ENCODE data around the gene GTF3A.
A peak's percentile ranks its signal among the peaks of the same experiment; 100 is the strongest.

GTF3A gene

GRCh38 chr13:27442071-27442647 is 17.7 kb downstream of the GTF3A start:
- H3K4me3 ChIP-seq (ENCODE audit: low read depth, low read length) = no peak overlapping the region
- no peak for DNase-seq (ENCODE audit: low read depth)

DNA sequence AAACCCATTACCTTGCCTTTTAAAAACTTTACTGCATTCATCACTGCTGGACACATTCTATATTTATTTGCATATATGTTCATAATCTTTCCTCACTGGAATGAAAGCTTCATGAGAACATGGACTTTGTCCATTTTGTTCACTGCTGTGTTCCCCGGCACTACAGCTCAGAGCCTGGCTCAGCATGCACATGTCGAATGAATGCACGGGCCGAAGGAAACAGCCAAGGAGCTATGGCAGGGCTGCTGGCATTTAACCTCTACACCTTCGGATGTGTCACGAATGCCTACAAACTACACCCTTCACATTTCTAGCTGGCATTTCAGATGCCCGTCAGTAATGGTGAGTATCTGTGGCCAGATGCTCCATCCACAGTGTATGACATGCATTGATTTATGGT is 18.4 kb downstream of the GTF3A start:
- DNase-seq (ENCODE audit: low read depth) = no peak
- no peak overlapping the region for H3K4me3 ChIP-seq (ENCODE audit: low read depth, low read length)

GRCh38 chr13:27446986-27447583 is 22.7 kb downstream of the GTF3A start:
- no peak for DNase-seq (ENCODE audit: low read depth)
- H3K4me3 ChIP-seq (ENCODE audit: low read depth, low read length) = no peak overlapping the region

DNA sequence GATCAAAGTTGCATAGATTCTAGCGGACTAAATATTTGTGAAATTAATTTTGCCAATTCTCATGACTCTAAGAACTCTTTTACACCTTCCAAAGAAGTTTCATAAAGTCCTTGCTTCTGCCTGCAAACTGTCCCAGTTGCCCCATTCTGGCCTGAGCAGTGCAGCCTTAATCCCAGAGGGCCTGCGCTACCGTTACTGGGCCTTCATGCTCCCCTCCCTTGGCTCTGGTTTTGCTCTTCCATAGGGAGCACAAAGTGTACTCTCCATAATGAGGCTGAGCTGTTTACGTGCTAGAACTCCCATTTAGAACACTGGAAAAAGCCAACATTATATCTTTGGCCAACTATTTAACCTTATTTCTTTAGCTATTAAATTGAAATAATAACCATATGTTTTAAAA is 23.9 kb downstream of the GTF3A start:
- no peak overlapping the region for H3K4me3 ChIP-seq (ENCODE audit: low read depth, low read length)
- no peak for DNase-seq (ENCODE audit: low read depth)

- H3K4me3 ChIP-seq (ENCODE audit: low read depth, low read length) = peak overlapping the region; percentile 93
- DNase-seq (ENCODE audit: low read depth) = no peak
Measured at GRCh38 chr13:27449081-27449603, 24.7 kb downstream of the GTF3A start.

- peak; percentile 73 for DNase-seq (ENCODE audit: low read depth)
- H3K4me3 ChIP-seq (ENCODE audit: low read depth, low read length) = peak within 1 kb of the TSS; percentile 93
Measured at GRCh38 chr13:27449936-27450828, 25.8 kb downstream of the GTF3A start, which contains the start of gene MTIF3. Gene MTIF3 (minus strand): TSS chr13:27450564. CDS start chr13:27440448, 10,116 bp downstream.

GRCh38 chr13:27450921-27451471 is 26.6 kb downstream of the GTF3A start:
- DNase-seq (ENCODE audit: low read depth) = no peak
- peak overlapping the region; percentile 93 for H3K4me3 ChIP-seq (ENCODE audit: low read depth, low read length)

DNA sequence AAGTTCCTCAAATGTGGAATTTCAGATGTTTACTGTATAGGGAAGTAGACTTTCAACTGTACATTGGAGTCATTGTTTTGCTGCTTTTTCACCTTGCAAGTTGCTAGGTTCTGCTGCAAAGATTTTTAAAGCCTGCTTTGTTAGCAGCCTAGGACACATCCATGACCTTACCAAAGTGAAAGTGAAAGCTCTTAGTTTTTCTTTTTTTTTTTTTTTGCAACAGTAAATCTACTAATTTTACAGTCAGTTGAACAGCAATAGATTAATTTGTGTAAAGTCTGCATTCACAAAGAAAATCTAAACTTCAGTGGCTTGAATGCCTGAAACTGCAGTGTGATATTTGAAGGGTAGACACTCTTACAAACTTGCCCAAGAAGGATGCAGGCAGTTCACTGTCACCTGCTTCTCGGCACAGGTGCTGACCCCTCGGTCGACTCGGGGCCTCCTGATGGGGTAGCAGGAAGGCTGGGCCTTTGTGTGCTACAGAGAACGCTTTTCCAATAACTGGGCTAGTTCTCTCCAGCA is 31.0 kb downstream of the GTF3A start:
- no peak for DNase-seq (ENCODE audit: low read depth)
- peak overlapping the region; percentile 24 for H3K4me3 ChIP-seq (ENCODE audit: low read depth, low read length)

DNA sequence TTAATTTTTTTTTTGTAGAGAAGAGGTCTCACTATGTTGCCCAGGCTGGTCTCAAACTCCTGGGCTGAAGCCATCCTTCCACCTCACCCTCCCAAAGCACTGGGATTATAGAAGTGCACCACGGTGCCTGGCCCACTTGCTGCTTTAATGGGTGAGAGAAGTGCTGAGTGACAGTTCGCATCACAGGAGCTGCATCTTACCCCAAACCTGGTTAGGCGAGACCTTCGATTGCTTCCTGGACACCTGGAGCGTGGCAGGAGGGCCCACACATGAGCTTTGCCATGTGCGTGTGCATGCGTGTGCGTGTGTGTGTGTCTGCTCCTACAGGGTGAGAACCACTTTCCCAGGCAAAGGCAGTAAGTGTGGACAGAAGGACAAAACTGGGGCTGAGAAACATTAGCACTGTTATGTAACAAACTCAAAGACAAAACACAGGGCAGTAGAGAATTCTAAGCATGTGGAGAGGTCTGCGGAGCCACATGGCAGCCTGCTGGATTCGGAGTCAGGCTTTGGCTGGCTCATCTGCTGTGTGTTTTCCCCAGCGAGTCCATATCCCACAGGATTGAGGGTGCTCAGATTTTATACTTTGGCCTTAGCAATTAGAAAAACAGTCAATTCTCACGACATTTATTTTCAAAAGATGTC is 37.6 kb downstream of the GTF3A start:
- H3K4me3 ChIP-seq (ENCODE audit: low read depth, low read length) = no peak overlapping the region
- no peak for DNase-seq (ENCODE audit: low read depth)

- no peak overlapping the region for H3K4me3 ChIP-seq (ENCODE audit: low read depth, low read length)
- DNase-seq (ENCODE audit: low read depth) = no peak
Measured at GRCh38 chr13:27463500-27463899, 39.1 kb downstream of the GTF3A start.

DNA sequence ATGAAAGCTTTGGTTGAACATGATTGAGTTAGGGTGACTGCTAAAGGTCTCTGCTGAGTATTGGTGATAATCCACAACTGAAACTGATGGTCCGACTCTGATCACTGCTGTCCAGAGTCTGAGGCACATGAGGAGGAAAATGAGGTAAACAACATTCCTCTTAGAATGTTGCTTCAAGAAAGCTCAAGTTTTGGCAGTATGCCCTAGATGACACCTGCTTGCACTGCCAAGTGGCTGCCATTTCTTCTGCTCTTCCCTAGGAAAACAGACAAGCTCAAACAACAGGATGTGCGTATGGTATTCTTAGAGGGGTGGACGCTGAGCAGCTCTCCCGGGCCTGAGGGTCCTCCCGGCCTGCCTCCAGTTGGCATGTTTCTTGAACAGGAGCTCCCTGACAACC is 41.2 kb downstream of the GTF3A start:
- no peak overlapping the region for H3K4me3 ChIP-seq (ENCODE audit: low read depth, low read length)
- DNase-seq (ENCODE audit: low read depth) = no peak

- H3K4me3 ChIP-seq (ENCODE audit: low read depth, low read length) = no peak overlapping the region
- no peak for DNase-seq (ENCODE audit: low read depth)
Measured at GRCh38 chr13:27466513-27466912, 42.1 kb downstream of the GTF3A start.

DNA sequence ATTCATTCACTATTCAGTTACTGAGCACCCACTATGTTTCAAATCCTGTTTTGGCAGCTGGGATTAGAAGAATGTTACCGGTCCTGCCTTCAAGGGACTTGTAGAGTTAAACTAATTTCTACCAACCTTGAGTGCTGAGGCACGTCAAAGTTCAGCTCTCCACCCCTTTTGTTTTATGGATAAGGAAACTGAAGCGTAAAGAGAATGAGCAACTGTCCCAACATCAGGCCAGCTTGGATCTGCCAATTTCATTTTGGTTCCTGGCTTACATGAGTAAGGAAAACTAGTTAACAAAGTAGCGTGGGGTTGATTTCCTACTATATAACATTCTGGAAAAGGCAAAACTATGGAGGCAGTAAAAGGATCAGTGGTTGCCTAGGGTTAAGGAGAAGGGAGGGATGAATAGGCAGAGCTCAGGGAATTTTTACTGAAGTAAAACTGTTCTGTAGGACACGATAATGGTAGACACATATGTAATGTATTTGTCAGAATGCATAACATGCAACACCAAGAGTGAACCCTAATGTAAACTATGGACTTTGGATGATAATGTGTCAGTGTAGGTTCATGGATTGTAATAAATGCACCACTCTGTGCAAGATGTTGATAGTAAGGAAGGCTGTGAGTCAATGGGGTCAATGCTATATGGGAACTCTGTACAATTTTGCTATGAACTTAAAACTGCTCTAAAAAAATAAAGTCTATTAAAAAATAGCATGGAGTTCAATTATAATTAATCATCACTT is 45.8 kb downstream of the GTF3A start:
- no peak overlapping the region for H3K4me3 ChIP-seq (ENCODE audit: low read depth, low read length)
- no peak for DNase-seq (ENCODE audit: low read depth)

DNA sequence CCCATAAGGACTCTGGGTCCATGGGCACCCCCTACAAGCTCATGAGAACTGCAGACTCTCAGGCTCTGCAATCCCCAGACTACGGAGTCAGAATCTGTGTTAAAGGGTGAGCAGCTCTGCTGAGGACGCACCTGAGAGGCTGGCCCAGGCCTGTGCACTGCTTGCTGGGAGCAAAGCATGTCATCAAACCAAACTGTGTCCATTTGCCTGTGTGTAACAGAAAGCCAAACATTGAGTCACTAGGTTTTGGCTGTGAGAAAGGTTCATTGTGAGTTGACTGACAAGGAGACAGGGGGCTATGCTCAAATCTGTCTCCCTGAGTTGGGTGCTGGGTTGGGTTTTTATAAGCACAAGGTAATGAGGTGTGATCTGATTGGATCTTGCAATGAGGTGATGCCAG is 48.0 kb downstream of the GTF3A start:
- DNase-seq (ENCODE audit: low read depth) = no peak
- no peak overlapping the region for H3K4me3 ChIP-seq (ENCODE audit: low read depth, low read length)

- H3K4me3 ChIP-seq (ENCODE audit: low read depth, low read length) = no peak overlapping the region
- no peak for DNase-seq (ENCODE audit: low read depth)
Measured at GRCh38 chr13:27472941-27473340, 48.5 kb downstream of the GTF3A start.

GRCh38 chr13:27474751-27475268 is 50.4 kb downstream of the GTF3A start:
- no peak for DNase-seq (ENCODE audit: low read depth)
- no peak overlapping the region for H3K4me3 ChIP-seq (ENCODE audit: low read depth, low read length)

DNA sequence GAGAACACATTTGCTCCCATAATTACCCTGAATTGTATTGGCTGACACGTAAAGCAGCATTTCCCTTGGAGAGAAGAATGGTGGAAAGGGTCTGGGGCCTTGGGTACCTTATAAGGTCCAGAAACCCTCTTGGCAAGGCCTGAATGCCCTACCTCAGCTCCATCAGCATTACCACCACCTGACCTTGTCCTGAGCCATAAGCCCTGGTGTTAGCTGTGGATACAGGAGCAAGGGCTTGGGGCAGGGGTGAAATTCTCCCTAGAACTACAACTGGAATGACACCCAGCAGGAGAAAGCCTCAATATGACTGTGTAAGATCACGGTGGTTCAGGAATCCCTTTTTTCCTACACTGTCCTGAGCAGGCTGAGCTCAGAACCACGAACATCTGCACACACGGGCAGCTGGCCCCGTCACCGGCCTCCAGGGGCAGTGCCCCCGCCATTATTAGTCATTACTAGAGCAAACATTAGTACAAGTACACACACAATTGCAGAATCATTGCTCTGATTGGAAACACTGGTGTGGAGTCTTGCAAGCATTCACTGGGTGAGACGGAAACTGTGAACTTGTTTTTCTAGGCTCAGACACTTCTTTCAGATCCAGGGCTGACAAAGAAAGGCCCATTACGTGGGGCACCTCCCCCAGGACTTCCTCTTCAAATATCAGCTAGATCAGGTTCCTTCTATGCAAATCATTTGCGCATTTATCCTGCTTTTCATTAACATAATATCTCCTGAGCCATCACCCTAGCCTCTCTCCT is 52.7 kb downstream of the GTF3A start:
- peak; percentile 41 for DNase-seq (ENCODE audit: low read depth)
- no peak overlapping the region for H3K4me3 ChIP-seq (ENCODE audit: low read depth, low read length)

- DNase-seq (ENCODE audit: low read depth) = no peak
- H3K4me3 ChIP-seq (ENCODE audit: low read depth, low read length) = no peak overlapping the region
Measured at GRCh38 chr13:27481766-27482165, 57.3 kb downstream of the GTF3A start.
